ENCODE results near the gene LAMA2.

DNA sequence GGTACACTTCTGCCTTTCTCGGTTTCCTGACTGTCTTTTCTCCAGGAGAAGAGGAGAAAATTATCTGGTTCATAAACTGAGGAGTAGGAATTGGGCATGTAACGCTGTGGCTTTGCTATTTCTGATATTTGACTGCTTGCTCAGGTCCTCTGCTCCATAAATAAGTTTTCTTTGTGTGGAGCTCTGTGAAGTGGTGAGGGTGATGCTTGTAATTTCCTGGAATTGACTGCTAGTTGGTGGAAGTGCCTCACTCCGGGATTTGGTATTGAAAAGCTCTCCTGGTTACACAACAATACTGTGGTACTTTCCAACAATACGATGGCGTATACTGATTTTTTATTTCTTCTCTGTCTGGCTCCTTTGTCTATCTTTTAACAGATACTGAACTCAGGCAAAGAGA lies 25.1 kb upstream of the LAMA2 start:
- TF ChIP-seq, protein P1, sequence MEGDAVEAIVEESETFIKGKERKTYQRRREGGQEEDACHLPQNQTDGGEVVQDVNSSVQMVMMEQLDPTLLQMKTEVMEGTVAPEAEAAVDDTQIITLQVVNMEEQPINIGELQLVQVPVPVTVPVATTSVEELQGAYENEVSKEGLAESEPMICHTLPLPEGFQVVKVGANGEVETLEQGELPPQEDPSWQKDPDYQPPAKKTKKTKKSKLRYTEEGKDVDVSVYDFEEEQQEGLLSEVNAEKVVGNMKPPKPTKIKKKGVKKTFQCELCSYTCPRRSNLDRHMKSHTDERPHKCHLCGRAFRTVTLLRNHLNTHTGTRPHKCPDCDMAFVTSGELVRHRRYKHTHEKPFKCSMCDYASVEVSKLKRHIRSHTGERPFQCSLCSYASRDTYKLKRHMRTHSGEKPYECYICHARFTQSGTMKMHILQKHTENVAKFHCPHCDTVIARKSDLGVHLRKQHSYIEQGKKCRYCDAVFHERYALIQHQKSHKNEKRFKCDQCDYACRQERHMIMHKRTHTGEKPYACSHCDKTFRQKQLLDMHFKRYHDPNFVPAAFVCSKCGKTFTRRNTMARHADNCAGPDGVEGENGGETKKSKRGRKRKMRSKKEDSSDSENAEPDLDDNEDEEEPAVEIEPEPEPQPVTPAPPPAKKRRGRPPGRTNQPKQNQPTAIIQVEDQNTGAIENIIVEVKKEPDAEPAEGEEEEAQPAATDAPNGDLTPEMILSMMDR (IDR thresholded peaks at IDR 0.05) = no peak
- no peak for TF ChIP-seq EP300 (IDR thresholded peaks at IDR 0.05)
